GM21723 (cell line): ENCODE results near the gene TAF3.
A peak's percentile ranks its signal among the peaks of the same experiment; 100 is the strongest.

Experiments used
- ATAC-seq: cut with Tn5 transposase; IDR thresholded peaks from one replicate; pipeline ENCODE4 v1.9.1; 2021; ENCODE audit warnings: mild to moderate bottlenecking, moderate library complexity; ENCODE audit not compliant: unreplicated experiment

The TAF3 gene

DNA sequence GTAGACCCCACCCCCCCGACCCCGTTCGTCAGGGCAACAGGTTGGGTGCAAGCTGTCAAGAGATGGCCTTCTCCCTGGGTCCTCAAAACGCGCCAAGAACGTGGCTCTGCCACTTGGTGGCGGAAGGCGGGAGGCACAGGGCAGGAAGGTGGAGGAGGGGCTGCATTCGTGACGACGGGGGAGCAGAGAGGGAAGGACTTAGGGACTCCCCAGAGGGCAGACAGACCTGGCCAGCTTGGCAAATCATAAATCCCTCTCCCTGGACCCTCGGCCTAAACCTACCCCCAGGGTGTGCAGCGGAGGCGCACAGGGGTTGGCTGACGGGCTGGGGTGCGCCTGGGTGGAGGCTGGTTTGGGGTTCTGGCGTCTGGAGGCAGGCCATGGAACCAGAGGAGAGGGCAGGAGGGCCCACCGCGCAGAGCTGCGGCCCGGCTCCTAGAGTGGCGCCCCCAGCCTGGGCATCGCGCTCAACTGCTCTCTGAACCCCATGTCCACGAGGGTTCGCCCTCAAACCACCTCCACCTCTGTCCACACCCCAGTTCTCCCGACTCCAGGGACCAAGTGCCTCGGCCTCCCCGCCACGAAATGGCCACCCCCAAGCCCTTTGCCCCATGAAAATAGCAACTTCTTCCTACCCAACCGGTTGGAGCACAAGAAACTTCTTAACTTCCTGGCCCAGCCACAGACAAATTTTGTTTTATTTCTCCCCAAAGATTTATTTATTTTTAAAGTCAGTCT lies 225.4 kb downstream of the TAF3 start:
- peak; percentile 40 for ATAC-seq

DNA sequence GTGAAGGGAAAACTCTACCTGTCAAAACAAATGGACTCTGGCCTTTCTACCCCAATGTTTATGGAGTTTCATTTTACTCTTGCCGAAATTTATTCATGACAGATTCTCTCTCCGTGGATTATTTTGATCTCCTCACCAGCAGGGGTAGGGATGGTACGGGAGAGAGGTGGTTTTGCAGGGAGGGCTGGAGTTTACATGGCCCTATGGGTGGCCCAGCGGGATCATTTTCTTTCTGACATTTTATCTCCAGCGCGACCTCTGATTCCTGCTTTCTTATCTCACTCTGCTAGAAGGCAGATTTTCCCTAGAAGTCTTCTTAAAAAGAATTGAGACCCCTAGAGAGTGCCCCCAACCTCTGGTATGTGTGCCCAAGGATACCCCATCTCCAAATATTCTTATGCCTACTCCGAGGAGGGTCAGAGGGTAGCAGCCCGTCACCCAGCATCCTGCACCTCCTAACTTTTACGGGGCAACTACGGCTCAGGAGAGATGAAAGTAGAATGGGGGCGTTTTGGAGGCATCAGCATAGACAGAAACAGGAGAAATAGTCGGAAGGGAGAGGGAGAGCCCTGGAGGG lies 226.1 kb downstream of the TAF3 start:
- no peak for ATAC-seq

DNA sequence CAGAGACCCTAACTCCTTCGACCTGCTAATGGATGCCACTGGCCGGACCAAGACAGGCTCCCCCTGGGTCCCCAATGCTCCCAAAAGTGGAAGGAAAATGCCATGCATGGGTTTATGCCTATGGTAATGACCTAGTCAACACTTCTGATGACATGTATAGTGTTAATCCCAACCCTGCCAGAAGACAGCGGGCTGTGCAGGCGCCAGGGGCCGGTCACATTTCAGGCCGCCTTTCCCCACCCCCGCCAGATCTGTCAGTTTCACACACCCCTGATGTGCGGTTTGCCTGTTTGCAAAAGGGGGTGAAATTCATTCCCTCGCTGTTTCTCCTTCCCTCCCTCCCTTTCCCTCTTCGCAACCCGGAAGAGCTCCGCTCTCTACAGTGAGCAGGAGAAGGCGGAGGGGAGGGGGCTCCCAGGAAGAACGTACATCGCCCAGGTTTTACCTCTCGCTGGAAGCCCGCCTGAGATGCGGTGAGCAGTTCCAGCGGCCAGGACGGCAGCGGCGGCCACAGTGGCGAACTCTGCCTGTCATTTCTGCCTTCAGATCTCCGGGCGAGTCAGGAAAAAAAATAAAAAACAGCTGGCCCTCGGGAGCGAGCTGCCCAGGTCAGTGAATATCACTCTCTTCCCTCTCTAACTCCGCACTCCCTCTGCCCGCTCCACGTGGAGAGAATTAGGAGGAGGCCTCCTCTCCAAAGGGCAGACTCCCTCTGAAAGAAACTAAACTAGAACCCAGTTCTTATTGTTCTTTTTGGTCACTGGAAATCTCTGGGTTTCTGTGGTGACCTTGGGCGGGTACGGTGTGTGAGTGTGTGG lies 226.8 kb downstream of the TAF3 start:
- ATAC-seq = no peak

DNA sequence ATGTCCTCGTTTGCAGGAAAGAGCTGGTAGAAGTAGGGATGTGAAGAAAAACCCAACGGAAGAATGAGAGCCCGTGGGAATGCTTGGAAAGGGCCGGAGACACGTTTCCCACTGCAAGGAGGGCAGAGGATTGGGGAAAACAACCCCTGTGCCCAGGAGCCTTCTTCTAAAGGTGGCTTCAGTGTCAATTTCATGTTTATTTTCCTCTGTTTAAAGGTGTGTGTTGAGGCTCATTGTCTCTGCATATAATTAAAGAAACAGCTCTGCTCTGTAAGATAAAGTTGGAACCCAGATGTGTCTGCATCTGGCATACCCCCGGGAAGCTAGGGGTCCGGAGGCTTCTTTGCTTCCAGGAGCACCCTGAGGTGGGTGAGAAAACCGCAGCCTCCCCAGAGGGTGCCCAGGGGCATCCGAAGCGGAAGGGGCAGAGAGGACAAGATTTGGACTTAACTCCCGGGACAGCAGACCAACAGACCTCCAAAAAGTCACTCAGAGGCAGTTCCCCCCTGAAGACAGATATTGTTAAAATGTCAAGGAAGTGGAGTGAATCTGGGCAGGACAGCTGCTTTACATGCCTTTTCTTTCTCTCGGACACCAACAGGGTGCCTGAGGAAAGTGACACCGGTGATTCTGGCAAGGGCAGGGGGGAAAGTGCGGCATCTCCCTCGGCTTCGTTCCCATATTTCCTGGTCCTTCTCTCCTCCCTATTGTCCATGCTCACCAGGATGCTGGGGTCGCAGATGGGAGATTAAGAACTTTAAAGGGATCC lies 227.6 kb downstream of the TAF3 start:
- no peak for ATAC-seq

DNA sequence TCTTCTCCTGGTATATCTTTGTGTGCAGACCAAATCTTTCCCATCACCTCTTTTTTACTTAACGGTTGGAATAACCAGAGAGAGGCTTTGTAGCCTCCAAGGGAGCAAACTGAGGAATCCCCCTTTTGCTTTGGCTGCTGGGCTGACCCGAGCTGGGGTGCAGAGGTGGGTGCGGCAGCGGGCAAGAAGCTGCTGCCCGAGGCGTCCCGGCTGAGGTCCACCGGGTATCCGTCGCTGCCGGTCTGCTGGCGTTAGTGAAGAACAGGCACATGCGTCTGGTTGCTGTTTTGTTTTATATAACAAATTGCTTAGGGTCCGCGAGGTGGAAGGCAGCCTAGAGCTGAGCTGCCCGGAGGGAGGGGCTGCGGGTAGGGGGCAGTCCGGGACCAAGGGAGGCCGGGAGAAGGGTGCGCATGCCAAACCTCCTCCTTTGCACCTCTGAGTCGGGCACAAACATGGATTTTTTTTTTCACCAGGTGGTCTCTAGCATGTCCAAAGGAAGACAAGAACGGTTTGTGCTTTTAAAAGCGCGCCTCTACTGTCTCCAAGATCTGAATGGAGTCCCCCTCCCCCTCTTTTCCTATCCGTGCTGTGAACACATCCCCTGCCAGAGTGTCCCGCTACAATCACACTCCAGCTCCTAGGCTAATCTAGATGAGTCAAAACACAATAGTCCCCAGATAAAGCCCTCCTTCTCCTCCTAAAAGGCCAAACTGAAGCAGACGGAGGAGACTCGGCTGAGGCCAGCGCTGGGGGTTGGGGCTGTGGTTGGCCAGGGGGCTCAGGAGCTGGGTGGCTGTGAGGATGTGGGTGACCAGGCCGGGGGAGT lies 229.4 kb downstream of the TAF3 start:
- ATAC-seq = no peak

DNA sequence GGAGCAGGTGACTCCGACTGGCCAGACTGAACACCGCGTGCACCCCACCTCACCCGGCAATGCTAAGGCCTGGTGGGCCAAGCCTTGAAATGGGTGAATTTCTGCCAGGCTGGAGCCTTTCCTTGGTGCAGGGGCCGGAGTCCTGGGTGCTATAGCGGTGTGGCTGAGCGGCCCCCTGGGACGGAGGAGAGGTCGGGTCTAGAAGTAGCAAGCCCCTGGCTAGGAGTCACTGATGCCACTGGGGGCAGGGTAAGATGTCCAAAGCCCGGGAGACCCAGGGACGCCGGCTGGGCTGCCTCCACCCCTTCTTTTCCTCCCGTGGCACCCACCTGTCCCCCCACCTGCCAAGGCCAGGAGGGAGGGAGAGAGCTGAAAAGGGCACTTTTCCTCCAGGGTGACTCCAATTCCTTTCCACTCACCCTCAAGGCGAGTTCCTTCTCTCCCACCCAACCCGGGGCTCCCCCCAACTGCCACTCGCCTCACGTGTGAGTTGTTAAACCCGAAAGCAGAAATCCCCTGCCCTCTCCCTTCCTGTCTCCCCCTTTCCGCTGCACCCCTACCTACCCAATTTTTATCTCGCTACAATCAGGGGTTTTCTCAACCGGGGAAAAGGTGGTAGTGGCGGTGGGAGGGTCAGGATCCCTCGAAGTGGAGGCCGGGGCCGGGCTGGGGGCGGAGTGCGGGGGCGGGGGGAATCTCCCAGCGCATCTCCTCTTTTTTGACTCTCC lies 230.1 kb downstream of the TAF3 start:
- ATAC-seq = no peak

DNA sequence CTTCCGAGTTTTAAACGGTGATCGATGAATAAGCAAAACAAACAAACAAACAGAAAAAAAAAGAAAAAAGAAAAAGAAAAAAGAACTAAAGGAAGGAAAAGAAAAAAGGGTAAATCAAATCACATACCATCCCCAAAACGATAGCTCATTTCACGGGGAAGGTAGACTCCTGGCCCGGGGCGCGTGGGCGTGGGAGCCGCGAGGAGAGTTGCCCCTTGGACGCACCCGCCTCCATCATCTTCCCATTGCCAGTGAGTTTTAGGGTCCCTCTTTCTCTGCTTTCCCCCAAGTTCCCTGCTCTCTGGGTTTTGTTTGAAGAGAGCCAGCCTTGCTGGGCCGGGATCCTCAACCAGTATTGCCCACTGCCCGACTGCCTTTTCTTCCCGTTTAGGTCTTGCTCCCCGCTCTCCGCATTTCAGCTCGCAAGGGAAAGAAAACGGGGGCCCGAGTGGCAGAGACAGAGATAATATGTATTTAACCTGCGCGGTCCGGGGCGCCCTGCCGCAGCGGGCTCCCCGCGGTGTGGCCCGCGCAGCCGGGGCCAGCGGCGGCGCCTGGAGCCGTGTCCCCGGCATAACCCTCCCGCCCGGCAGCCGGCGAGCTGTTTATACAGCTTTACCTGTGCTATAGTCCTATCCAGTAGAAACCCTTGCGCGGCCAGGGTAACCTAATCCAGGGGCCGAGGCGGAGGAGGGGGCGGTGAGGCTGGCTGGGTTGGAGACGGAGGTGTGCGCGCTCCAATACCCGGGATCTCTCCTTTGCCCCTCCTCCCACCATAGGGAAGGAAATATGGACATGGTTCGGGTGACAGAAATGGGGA lies 230.9 kb downstream of the TAF3 start:
- ATAC-seq = no peak

DNA sequence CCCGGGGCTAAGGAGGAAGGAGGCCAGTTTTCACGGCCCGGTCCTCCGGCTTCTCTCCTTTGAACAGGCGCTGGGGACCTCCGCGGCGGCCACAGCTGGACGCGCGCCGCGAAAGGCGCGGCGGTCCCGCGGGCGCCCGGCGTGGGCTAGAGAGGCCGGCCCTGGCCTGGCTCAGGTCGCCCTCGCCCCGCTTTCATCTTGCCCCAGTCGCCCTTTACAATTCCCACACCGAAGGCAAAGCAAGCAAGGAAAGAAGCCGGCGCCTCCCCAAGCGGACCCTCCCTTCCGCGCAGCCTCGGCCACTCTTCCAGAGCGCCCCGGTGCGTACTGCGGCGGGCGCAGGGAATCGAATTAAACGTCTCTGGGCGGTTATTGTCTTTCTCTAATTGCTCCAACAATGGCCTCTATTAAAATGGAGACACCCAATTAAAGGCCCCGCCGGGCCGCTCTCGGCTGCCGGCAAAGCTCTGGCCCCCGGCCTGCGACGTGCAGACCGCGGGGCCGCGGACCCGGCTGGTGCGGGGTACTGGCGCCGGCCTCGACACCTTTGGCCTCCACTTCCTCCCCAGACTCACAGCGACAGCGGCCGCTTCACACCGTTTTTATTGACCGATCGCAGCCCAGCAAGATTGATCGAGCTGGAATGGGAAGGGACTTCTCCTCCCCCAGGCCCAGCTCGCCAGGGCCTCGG lies 231.7 kb downstream of the TAF3 start:
- ATAC-seq = no peak

DNA sequence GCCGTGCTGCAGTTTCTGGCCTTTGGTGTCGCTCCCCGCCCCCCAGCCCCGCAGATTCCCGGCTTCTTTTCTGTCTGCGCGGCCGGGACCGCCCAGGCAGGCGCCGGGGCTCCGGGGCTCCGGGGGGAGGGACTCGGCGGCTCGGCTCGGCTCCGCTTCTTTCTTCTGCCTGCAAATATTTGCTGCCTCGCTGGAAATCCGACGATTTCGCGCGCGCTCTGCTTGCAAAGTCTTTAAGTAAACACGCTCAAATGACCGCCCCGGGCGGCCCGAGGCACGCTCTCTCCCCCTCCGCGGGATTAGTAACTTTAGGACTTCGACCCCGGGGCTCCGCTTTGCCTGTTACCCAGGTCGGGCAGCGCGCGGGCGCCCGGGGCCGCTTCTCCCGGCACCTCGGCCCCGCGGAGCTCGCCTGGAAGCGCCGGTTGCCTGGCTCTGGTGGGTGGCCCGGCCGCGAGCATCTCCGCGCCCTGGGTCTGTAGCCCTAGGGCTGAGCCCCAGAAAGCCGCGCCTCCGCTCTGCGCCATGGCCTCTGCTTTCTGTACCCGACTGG lies 232.3 kb downstream of the TAF3 start:
- no peak for ATAC-seq

DNA sequence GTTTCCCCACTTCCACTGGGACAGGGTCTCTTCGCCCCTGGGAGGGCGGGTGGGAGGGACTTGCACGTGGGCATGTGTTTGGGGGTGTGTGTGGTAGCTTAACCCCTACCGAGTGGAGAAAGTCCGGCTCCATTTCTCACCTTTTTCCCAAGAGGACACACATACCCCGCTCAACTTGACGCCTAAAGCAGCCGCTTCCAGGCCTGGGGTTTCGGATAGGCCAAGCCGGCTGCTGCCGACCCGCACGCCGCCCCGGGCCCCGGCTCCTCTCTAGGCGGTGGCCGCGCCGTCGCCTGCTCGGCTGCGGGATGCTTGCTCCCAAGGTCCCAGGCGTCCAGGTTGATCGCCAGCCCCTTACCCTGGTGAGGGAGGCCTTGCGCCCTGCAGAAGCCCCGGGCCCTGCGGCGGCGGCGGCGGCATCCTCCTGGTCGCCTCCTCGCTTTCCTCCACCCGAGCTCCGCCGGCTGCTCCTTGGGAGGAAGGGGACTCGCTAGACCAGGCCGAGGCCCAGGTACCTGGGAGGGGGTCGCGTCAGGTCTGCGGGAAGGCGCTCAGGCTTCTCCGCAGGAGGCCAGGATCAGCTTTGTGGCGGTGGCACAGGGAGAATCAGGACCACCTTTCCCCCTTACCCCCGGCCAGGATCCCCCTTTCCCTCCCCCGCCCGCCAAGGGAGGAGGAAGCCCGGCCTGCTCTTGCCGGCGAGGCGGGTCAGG lies 233.0 kb downstream of the TAF3 start:
- ATAC-seq = no peak

DNA sequence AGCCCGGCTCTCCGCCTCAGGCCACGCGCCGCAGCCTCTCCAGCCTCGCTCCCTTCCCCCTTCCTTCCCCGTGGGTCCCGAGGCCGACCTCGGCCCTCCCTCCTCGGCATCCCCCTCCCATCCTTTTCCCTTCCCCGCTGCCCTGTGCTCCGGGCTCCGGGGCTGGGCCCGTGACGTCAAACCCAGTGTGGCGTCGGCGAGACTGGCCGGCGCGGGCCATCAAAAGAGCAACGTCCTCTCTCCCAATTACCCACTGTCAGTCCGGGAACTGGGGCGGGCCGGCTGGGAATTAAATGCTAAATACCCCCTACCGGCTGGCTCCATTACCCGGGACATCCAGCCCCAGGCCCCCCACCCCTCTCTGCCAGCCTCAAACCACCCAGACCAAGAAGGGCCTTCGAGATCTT lies 233.5 kb downstream of the TAF3 start:
- no peak for ATAC-seq

DNA sequence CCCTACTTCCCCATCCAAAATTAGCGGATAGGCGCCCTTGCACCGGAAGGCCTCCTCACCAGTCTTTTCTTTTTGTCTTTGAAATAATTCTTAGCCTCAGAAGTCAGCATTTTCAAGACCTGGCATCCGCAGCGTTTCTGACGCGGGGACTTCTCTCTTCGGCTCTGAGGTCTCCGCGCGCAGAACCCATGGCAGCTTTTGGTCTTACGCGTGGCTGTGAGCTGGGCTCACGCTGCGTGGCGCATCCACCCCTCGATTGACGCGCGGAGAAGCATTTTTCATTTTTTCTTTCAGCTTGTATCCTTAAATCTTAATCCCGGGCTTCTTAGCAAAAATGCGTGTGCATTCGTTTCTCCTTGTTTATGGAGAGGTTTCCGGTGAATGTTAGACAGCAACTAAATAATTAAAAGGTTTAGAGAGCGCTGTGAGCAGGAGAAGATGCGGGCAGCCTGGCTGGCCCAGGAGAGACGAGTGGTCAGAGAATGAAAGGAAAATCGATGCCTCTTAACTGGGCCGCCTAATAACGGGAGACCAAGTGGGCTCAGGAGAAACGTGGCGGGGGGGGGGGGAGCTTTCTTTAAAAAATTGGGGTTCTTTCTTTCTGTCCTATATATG lies 234.1 kb downstream of the TAF3 start:
- no peak for ATAC-seq

DNA sequence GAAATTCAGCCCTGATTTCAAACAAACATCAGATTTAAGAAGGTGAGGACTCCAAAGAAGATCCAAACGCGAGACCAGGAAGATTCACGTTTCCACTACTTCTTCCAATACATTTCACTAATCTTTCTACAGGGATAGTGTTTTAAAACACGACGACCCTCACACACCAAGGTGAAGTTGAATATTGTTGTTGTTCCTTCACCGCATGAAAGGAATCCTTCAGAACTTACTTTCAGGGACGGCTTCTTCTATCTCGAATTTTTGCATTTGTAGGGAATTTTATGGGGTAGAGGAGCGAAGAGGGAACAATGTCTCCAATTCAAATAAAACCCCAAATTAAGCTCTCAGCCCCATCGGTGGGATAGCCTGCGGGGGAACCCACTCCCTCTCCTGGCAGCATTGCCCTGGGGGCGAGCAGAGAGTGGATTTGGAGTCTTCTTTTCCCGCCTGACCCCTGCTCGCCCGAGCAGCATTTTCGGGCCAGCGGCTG lies 234.7 kb downstream of the TAF3 start:
- ATAC-seq = no peak

DNA sequence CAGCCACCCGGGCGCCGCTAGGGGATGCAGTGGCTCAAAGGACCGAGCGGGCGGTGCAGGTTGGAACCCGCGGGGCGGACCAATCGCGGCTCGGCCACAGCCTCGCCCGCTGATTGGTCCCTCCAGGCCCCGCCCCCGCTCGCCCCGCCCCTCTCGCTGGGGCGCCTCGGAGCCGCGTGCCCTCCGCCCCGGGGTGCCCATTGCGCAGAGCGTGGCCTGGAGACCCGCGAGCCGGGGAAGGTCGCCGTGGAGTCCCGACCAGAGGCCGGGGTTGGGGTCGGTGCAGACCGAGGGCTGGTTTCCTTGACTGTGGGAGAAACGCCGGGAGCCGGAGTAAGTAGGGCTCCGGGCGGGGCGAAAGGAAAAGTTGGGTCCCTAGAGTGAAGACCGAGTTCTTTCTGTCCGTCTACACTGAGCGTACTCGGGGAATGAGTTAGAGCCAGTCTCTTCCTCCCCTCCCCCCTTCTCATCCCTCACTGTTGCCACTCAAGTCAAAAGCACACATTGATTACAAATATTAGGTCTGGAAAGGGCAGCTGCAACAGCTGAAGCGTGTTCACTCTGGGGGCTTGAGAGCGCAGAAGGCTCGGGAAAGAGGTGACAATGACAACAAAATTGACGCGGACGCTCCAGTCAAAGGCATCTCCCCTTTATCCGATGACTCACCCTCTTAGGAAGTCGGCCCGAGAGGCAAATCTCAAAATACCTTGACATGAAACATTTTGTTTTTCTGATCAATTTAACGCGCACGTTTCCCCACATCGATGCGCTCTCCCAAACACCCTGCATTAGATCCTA lies 235.3 kb downstream of the TAF3 start:
- peak; percentile 62 for ATAC-seq

DNA sequence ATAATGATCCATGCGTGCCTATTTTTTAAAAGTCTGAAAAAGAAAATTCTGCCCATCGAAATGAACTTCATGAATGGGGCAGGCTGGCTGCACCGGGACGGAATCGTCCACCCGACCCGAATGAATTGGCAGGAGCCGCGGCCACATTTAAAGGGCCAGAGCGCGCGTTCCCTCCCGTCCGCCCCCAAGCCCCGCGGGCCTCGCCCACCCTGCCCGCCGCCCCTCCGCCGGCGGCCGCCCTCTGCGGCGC lies 235.9 kb downstream of the TAF3 start:
- peak; percentile 16 for ATAC-seq
